Stimulated activated effector memory CD8-positive, alpha-beta T cell treated with anti-CD3 and anti-CD28 coated beads, Interleukin-12 subunit alpha, Interleukin-12 subunit beta, amount 100 ng/mL, for 72 hours (primary cell): ENCODE measurements around the gene PLET1.

Source experiments
- ATAC-seq: fragments of 150-1000 bp; cut with Tn5 transposase; 2 replicates; pipeline ENCODE4 v1.10.0; 2021
- DNase-seq, 2 donors: peaks; one replicate each; pipeline ENCODE4 v3.0.0; 2021 to 2022; ENCODE audit warnings: low spot score in 2 of 2
- H3K27ac Mint-ChIP-seq: one replicate; pipeline ENCODE4 v1.8.0; 2022; ENCODE audit warnings: mild to moderate bottlenecking, mixed read lengths
- H3K36me3 Mint-ChIP-seq: one replicate; pipeline ENCODE4 v1.8.0; 2022; ENCODE audit warnings: mild to moderate bottlenecking, mixed read lengths
- H3K4me1 Mint-ChIP-seq: one replicate; pipeline ENCODE4 v1.8.0; 2022; ENCODE audit warnings: mixed read lengths
- H3K4me3 Mint-ChIP-seq: one replicate; pipeline ENCODE4 v1.8.0; 2022; ENCODE audit warnings: mild to moderate bottlenecking, mixed read lengths
- H3K9me3 Mint-ChIP-seq: one replicate; pipeline ENCODE4 v1.8.0; 2022; ENCODE audit warnings: mixed read lengths

Gene PLET1, protein sequence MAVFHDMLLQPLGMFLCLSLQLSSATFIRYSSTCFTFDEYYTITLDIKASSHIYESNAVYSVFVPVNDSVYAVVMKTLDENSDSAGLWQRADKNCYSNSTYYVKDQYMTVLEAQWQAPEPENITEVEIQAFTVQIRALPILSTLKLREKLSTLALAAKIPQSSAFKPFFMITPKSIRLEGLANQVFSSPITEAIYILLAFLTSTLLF

DNA sequence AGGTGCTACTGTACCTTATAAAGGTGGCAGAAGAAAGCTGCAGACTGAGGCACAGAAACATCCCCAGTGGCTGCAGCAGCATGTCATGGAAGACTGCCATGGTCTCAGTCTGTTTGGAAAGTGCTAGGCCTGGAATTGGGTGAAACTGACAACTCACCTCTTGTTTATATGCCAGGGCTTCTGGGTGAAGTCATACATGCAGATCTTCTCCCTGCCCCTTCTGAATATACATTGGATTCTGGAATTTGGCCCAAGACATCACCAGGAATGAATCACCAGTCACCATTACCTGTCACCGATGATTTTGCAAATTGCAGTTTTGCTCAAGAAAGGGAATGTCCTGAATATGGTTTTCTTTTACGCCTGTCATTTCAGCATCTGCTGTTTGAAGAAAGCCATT is at the start of gene PLET1:
PLET1 (minus strand) TSS at position 371 of the 400 bp plus-strand sequence; CDS start at position 100, 271 bp downstream.
- no peaks in the 10 kb centered on the region for H3K4me1 Mint-ChIP-seq
- DNase-seq (no peak), ATAC-seq (no peak)
- no peak within 1 kb of the TSS for H3K27ac Mint-ChIP-seq
- H3K9me3 Mint-ChIP-seq, result no peaks in the 10 kb centered on the region
- no peaks in the 10 kb centered on the region for H3K36me3 Mint-ChIP-seq
- no peak within 1 kb of the TSS for H3K4me3 Mint-ChIP-seq

DNA sequence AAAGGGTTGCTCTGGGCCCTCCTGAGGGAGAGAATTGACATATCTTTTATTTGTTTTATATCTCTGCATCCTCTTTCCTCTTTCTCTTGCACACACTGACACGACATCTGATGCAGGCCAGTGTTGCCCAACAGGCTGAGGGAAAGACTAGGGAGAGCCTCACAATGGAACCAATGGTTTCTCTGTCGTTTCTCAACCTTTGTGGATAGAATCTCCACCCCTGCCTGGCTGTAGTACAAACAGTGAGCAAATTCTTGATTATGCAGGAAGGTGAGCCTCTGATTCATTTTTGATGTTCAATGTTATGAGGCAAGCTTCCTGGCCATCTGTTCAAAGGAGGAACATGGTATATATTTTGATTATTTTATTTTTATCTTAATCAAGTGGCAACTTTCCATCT is 49.8 kb upstream of the PLET1 start:
- Mint-ChIP-seq H3K36me3 (no peaks in the 10 kb centered on the region), H3K9me3 (peaks cover 7% of the 10 kb centered on the region), H3K27ac (no peak overlapping the region), H3K4me1 (no peaks in the 10 kb centered on the region), H3K4me3 (no peak overlapping the region)
- DNase-seq (no peak), ATAC-seq (no peak)

DNA sequence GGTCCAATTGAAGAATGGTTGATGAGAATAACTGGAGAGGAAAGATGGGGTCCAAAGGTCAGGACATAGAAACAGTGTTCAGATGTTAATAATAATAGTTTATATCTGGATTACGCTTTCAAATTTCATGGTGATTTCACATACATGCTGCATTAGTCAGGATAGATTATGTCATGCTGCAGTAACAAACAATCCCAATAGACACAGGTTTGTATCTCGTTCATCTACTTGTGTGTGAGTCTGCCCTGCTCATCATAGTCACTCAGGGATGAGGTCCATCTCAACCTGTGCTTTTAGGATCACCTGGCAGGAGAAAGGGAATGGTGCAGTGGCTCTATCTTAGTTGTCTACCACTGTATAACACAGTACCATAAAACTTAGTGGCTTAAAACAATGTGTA is 48.0 kb upstream of the PLET1 start:
- H3K36me3 Mint-ChIP-seq, result no peaks in the 10 kb centered on the region
- H3K27ac Mint-ChIP-seq, result no peak overlapping the region
- DNase-seq (no peak), ATAC-seq (no peak)
- H3K4me1 Mint-ChIP-seq, result peaks cover 5% of the 10 kb centered on the region
- H3K4me3 Mint-ChIP-seq, result no peak overlapping the region
- H3K9me3 Mint-ChIP-seq, result peaks cover 7% of the 10 kb centered on the region

DNA sequence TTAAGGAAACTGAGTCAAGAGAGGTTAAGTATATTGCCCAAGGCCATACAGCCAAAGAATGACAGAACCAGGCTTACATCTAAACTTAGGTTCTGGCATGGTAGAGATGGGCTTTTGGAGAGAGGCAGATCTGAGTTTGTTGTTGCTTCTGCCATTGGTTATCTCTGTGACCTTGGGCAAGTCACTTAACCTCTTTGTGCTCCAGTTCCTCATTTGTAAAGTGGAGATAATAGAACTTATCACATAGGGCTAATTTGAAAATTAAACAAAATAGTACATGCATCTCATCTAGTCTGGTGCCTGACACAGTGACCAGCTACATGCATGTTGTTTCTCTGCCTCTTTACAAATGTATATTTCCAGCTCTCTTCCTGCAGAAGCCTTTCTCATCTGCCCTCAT is 47.0 kb upstream of the PLET1 start:
- no peak overlapping the region for H3K4me3 Mint-ChIP-seq
- H3K4me1 Mint-ChIP-seq, result peaks cover 5% of the 10 kb centered on the region
- no peak overlapping the region for H3K27ac Mint-ChIP-seq
- ATAC-seq (no peak), DNase-seq (no peak)
- H3K36me3 Mint-ChIP-seq, result no peaks in the 10 kb centered on the region
- H3K9me3 Mint-ChIP-seq, result peaks cover 7% of the 10 kb centered on the region

DNA sequence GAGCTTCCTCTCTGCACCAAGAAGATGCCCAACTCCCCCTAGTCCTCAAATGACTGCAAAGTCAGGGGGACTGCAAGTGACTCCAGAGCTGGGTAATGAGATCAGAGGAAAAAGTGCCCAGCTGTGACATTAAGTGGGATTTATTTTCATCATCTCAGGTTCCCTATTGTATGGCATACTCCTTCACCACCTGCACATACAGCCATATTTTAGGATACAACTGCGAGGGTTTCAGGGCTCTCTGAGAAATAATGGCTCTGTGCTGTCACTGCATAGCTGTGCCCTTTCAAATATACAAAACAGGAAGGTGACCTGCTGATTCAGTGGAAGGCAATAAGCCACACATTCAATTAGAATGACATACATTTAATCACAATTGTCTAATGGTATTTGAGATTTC is 45.6 kb upstream of the PLET1 start:
- H3K9me3 Mint-ChIP-seq, result peaks cover 7% of the 10 kb centered on the region
- H3K36me3 Mint-ChIP-seq, result no peaks in the 10 kb centered on the region
- ATAC-seq, result no peak
- no peak for DNase-seq
- no peak overlapping the region for H3K27ac Mint-ChIP-seq
- H3K4me3 Mint-ChIP-seq, result no peak overlapping the region
- peaks cover 5% of the 10 kb centered on the region for H3K4me1 Mint-ChIP-seq

DNA sequence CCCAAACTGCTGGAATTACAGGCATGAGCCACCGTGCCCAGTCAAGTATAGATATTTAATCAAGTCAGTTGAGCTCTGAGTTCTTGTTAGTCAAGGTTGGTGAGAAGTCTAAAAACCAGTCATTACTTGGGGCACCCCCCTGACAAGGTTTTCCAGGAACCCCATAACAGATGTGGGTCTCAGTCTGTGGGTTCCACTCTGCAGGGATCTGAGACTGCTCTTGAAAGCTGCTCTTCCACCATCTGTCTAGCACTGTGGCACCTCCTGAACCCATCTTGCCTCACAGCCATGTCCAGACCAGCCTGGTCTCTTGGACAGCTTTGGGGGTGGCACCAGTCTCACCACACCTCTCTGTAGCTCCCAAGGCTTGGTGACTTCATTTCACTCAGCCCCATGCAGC is 44.3 kb upstream of the PLET1 start:
- Mint-ChIP-seq H3K27ac (no peak overlapping the region), H3K9me3 (peaks cover 7% of the 10 kb centered on the region), H3K4me3 (no peak overlapping the region), H3K4me1 (peaks cover 5% of the 10 kb centered on the region), H3K36me3 (no peaks in the 10 kb centered on the region)
- DNase-seq, result no peak
- ATAC-seq, result peak; percentile 66

DNA sequence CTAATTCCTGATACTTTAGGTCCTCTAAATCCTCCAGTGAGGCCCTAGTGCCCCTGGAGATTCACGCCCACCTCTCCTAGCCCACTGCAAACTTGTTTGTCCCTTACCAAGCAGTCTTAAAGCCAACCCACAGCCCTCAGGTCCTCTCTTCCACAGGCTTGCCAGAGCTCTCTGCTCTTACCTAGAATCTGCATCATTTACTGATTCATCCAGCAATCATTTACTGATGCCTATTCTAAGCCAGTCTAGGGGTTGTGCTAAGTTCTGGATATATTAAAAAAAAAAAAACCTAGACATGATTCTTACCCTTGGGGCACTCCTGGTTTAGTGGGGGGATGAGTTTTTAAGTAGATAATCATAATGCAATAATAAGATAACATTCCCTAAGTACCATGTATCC is 43.0 kb upstream of the PLET1 start:
- Mint-ChIP-seq H3K4me1 (peaks cover 9% of the 10 kb centered on the region), H3K9me3 (peaks cover 6% of the 10 kb centered on the region), H3K27ac (no peak overlapping the region), H3K36me3 (no peaks in the 10 kb centered on the region), H3K4me3 (no peak overlapping the region)
- ATAC-seq, result no peak
- no peak for DNase-seq

DNA sequence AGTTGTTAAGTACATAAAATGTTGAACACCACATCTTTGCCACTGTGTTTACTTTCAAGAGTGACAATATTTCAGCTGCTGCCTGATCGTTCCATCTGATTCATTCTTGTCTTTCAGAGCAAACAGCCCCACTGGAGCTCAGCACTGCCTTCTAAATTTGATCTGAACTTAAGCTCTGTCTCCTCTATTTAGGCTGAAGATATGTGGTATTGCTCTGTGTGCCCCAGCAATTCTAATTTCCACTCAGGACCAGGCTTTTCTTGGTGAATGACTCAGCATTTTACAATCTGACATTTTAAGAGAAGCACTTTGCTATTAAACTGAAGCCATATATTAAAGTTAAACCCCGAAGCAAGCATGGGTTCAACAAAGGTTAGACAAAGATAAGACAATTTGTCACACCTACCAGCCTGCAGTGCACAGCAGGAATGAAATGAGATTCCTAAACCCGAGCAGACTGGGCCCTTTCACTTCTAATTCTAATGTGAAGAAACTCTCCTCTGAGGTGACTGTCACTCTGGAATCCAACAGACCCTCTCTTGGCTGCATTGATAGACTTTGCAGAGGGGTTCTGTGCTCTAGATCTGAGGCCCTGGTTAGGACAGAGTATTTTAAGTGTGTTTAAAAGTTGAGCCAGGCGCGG is 41.7 kb upstream of the PLET1 start:
- H3K4me3 Mint-ChIP-seq, result no peak overlapping the region
- H3K27ac Mint-ChIP-seq, result peak overlapping the region; percentile 37
- no peaks in the 10 kb centered on the region for H3K36me3 Mint-ChIP-seq
- H3K4me1 Mint-ChIP-seq, result peaks cover 21% of the 10 kb centered on the region
- no peak for DNase-seq
- no peaks in the 10 kb centered on the region for H3K9me3 Mint-ChIP-seq
- ATAC-seq, result no peak

DNA sequence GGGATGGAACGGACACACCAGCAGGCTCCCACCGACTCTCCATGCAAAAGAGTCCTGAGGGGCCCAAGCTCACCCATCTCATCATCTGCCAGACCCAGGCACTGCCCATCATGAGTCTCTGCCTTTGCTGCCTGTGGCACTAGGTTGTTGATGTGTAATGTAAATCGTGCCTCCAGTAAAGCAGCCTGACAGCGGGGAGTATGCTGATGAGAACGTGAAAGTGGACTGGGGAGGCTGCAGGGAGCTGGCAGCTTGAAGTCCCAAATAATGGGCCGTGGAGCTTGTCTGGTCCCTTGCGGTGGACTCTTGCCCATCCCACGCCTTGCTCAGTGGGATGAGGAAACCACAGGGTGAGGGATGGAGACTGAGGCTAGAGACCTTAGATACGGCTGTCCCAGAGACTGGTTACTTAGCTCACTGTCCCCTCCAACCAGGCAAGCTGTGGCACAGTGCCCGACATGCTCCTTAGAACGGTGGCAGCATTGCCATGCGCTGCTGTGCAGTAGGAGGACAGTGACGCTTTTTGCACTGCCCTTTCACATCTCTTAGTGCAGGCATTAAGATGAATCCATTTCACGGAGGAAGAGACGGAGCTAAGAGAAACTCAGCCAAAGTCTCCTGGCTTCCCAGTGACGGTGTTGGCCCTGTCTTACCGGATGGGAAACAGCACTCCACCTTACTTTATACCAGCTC is 39.6 kb upstream of the PLET1 start:
- H3K4me3 Mint-ChIP-seq, result no peak overlapping the region
- ATAC-seq, result no peak

DNA sequence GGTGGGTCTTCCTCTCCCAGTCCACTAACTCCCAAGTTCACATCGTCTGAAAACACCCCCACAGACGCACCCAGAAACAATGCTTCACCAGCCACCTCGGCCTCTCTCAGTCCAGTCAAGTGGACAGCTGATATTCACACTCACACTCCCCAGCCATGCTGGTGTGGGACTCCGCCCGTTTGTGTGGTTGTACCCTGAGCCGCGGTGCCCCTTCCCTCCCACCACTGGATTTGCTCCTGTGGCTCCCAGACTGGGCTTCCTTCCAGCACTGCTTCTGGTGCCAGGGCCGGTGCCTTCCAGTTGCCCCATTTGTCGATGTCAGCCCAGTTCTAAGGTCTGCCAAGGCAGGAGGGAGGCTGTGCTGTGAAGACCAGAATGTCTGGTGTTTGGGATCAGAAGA is 37.9 kb upstream of the PLET1 start:
- no peaks in the 10 kb centered on the region for H3K36me3 Mint-ChIP-seq
- no peaks in the 10 kb centered on the region for H3K9me3 Mint-ChIP-seq
- ATAC-seq (no peak), DNase-seq (no peak)
- H3K27ac Mint-ChIP-seq, result no peak overlapping the region
- H3K4me1 Mint-ChIP-seq, result peaks cover 21% of the 10 kb centered on the region
- H3K4me3 Mint-ChIP-seq, result no peak overlapping the region

More for the DNA sequence above, 39.6 kb upstream of the PLET1 start:
- H3K27ac Mint-ChIP-seq, result no peak overlapping the region
- no peaks in the 10 kb centered on the region for H3K9me3 Mint-ChIP-seq
- peaks cover 26% of the 10 kb centered on the region for H3K4me1 Mint-ChIP-seq
- DNase-seq, result no peak
- no peaks in the 10 kb centered on the region for H3K36me3 Mint-ChIP-seq

DNA sequence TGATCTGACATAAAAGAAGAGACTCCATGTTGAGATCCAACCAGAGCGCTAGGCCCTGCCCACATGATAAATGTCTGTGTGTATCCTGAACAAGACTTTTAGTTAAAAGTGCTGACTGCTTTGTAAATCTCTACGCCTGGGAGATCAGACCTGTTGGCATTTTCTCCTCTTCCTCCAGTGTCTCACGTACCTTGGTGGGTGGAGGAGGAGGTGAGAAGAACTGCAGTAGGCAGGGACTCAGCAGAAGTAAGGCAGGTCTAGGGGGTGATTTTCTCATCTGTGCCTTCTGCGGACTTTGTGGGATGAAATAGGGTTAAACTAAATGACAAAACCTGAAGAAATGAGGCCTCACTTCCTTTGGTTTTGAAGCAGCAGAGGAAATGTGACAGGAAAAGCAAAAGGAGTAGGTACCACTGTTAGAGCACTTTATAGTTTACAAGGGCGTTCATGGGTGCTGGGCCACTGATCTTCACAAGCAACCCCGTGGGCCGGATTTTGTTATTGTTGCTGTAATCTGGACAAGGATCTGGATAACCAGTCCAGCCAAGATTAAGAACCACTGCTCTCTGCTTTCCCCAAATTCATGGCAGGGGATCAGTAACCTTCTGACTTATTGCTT is 36.7 kb upstream of the PLET1 start:
- no peaks in the 10 kb centered on the region for H3K36me3 Mint-ChIP-seq
- ATAC-seq, result peak; percentile 96
- no peak for DNase-seq

DNA sequence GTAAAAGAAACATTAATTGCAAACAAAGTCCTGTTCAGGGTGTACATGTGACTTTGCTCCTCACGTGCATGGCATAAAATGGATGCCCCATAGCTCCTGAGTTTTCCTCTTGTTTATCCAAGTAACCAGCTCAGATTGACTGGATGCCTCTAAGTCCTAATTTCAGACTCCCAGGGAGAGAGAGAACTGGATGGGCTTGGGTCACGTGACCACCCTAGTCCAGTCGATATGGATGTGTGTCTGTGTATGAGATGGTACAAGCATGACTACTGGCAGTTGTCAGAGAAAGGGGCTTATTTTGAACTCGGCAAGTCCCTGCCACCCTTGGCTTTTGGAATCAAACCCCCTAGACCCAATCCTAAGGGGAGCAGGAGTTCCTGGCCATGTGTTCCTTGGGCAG is 35.4 kb upstream of the PLET1 start:
- peaks cover 21% of the 10 kb centered on the region for H3K4me1 Mint-ChIP-seq
- DNase-seq, result no peak
- ATAC-seq, result no peak
- H3K27ac Mint-ChIP-seq, result peak overlapping the region; percentile 83
- H3K9me3 Mint-ChIP-seq, result no peaks in the 10 kb centered on the region
- H3K36me3 Mint-ChIP-seq, result no peaks in the 10 kb centered on the region
- H3K4me3 Mint-ChIP-seq, result no peak overlapping the region

More for the DNA sequence above, 36.7 kb upstream of the PLET1 start:
- peak overlapping the region; percentile 44 for H3K4me3 Mint-ChIP-seq
- peaks cover 21% of the 10 kb centered on the region for H3K4me1 Mint-ChIP-seq
- peak overlapping the region; percentile 83 for H3K27ac Mint-ChIP-seq
- no peaks in the 10 kb centered on the region for H3K9me3 Mint-ChIP-seq

DNA sequence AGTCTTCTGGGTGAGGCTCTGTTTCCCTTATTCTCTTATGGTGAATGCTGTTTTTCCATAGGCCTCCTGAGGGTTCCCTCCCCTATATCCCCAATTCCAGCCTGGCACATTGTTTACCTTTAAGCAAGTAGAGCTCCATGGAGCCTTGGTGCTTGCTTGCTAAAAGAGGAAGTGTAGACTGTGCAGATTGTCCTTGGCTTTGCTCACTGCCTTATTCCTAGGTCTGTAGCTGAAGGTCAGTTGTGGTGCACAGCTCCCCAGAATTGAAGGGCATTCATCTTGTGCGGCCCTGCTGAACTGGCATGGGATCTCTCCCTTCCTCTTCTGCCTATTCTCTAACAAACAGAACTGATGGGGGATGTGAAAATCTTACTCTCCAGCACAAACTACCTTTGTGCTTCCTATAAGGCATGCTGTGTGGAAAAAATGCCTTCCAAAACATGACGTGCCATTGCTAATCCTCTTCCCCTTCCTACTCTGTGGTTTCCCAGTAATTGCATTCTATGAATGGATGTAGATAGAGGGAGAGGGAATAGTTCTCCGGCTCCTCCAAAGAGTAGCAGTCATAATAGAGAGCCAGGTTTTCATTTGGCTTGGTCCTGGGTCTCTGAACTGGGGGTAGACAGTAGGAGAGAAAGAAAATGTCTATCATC is 34.2 kb upstream of the PLET1 start:
- Mint-ChIP-seq H3K27ac (no peak overlapping the region), H3K36me3 (no peaks in the 10 kb centered on the region), H3K4me3 (no peak overlapping the region), H3K9me3 (no peaks in the 10 kb centered on the region), H3K4me1 (peaks cover 22% of the 10 kb centered on the region)
- ATAC-seq, result no peak
- no peak for DNase-seq

DNA sequence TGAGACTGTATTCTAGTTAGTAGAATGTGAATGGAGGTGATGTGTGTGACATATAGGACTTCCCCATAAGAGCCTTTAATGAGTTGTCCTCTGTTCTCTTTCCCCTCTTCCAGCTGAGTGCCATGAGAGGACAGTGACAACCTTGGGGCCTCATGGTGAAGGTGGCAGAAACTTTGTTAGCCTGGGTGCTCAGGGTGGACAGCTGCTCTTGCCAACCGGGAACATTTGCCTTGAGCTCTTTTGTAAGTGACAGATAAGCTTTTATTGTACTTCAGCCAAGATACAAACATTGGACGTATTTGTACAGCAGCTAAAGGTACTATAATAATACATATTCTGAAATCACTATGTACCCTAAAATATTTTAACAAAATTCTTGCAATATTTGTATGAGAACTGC is 33.0 kb upstream of the PLET1 start:
- DNase-seq, result no peak
- Mint-ChIP-seq H3K4me3 (no peak overlapping the region), H3K9me3 (no peaks in the 10 kb centered on the region), H3K27ac (no peak overlapping the region), H3K4me1 (peaks cover 23% of the 10 kb centered on the region), H3K36me3 (no peaks in the 10 kb centered on the region)
- no peak for ATAC-seq

DNA sequence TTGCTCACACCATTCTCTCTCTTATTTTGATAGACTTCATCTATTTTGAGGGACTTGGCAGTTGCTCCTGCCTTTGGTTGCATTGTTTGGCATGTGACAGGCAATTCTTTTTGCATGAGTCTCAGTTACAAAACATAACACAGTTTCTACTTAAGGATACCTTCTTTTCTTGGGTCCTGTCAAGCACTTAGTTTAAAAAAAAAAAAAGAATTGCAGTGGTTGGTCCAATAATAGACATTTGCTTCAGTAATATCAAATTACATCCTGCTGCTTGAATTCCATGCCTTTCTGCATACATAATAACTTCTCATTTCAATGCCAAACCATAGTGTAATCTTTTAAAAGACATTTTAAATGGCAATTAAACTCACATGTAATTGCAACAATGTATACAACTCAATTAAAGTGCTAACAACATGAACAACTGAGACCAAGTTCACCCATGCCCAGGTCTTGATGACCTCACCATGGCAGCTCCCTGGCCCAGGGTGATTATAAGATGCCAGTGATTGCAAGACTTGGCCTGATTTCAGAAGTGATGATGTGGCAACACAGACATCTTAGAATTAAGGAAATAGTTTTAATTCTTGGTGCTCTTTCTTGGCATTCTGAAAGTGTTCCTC is 32.2 kb upstream of the PLET1 start:
- Mint-ChIP-seq H3K9me3 (no peaks in the 10 kb centered on the region), H3K4me3 (no peak overlapping the region), H3K36me3 (no peaks in the 10 kb centered on the region), H3K27ac (no peak overlapping the region), H3K4me1 (peaks cover 16% of the 10 kb centered on the region)
- DNase-seq, result no peak
- ATAC-seq, result no peak
